Measurements from ENCODE around the gene MBNL2. TPM values are rescaled to one million over a fixed set of nuclear protein-coding genes. Genes with fewer than 3 reads are reported as not detected.
A peak's percentile ranks its signal among the peaks of the same experiment; 100 is the strongest.

MBNL2 gene
- total and polyA plus RNA-seq, 2 of the 13 experiments (the other 11 are each of a cell fraction or from before 2014, with no cell fraction given), result 30.8 to 59.0 TPM

- H3K27ac ChIP-seq (ENCODE audit: extremely low read length, insufficient read depth, low read length), result no peak overlapping the region
- FAIRE-seq (no peak), ATAC-seq (peak; percentile 38; the same call in 1 of the 3 replicates), DNase-seq (ENCODE audit: low spot score) (no peak)
- in situ Hi-C loops (cut with HindIII; ENCODE audit: extremely low pct_ligation_motif_present, low pct_unique_long_range_greater_than_20kb) (no loop called here), intact Hi-C loops (cut with micrococcal nuclease; ENCODE audit: unreplicated experiment) (no loop called here)
- POLR2A ChIA-PET, result no interaction called here
- no peak overlapping the region for H3K4me2 ChIP-seq (ENCODE audit: low read depth, low read length)
- H4K20me1 ChIP-seq (ENCODE audit: insufficient read depth, low read length), result peaks cover 7% of the 10 kb centered on the region; the same call in 1 of the 2 replicates
- H3K4me1 ChIP-seq (ENCODE audit: insufficient read depth, low read length), result no peaks in the 10 kb centered on the region
- no peak overlapping the region for H2AFZ ChIP-seq (ENCODE audit: low read length)
- no peak overlapping the region for H3K9ac ChIP-seq (ENCODE audit: insufficient read depth, low read depth, low read length)
- H3K36me3 ChIP-seq (replicated peaks in 1 of 2; ENCODE audit: control insufficient read depth in 1 of 2, insufficient read depth in 2 of 2, low read length in 2 of 2), result peaks cover 13 to 73% of the 10 kb centered on the region in 2 experiments
- TF ChIP-seq ZNF557 (CRISPR knock-in tag; IDR thresholded peaks at IDR 0.05), result no peak
- TF ChIP-seq HNRNPUL1 (IDR thresholded peaks at IDR 0.05; ENCODE audit: low read depth, low read length), result no peak
- no peak for TF ChIP-seq ZNF547 (CRISPR knock-in tag; IDR thresholded peaks at IDR 0.05)
- no peak for TF ChIP-seq TBX2 (CRISPR knock-in tag; IDR thresholded peaks at IDR 0.05; ENCODE audit: borderline replicate concordance)
- TF ChIP-seq HMG20A (CRISPR knock-in tag; IDR thresholded peaks at IDR 0.05; ENCODE audit: borderline replicate concordance), result no peak
- no TSS peak for BruUV-seq (replicated peaks)
- H3K27me3 ChIP-seq (ENCODE audit: control insufficient read depth in 1 of 2, insufficient read depth in 2 of 2, low read length in 2 of 2), result no peaks in the 10 kb centered on the region
- H3K9me3 ChIP-seq (ENCODE audit: low read length), result no peaks in the 10 kb centered on the region
- no peak overlapping the region for H3K4me3 ChIP-seq (replicated peaks in 1 of 3; ENCODE audit: insufficient read depth in 1 of 3, low read depth in 2 of 3, low read length in 3 of 3)
- H3K79me2 ChIP-seq (ENCODE audit: insufficient read depth, low read length), result no peaks in the 10 kb centered on the region
- CTCF ChIA-PET (ENCODE audit: low intra/inter-chr PET ratio, low total read pairs), result no interaction called here
- WGBS (ENCODE audit: low lambda C conversion rate), result 95% methylated on average over 5 of the region's 5 CpGs
Observed at GRCh38 chr13:97387485-97387839, 165.3 kb downstream of the MBNL2 start.

DNA sequence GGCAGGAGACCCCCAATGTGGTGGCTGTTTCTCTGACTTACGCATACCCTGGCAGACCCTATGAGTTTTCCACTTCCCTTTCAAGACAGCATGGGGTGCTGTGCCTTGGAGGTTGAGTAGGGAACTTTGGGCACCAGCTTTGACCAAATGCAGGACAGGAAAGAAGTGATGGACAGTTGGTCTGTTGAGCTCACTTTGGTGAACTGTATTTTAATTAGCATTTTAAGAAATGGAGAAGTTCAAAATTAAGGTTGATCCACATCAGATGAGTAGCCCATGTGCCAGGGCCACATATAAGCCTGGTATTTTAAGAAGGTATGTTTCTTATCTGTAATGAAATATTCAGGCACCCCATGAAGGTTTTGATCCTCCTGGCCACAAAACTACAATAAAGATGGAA is 165.8 kb downstream of the MBNL2 start:
- POLR2A ChIA-PET, result no interaction called here
- peaks cover 7% of the 10 kb centered on the region; the same call in 1 of the 2 replicates for H4K20me1 ChIP-seq (ENCODE audit: insufficient read depth, low read length)
- TF ChIP-seq ZNF160 (CRISPR knock-in tag; IDR thresholded peaks at IDR 0.05) (no peak), RAD51 (IDR thresholded peaks at IDR 0.05; ENCODE audit: borderline replicate concordance) (no peak), RBM22 (optimal IDR thresholded peaks at IDR 0.05; ENCODE audit: low read length) (peak; percentile 48), ZXDC (CRISPR knock-in tag; IDR thresholded peaks at IDR 0.05) (no peak), CCDC6 (CRISPR knock-in tag; IDR thresholded peaks at IDR 0.05) (no peak), ZNF557 (CRISPR knock-in tag; IDR thresholded peaks at IDR 0.05) (no peak), ZNF546 (CRISPR knock-in tag; conservative IDR thresholded peaks at IDR 0.05) (no peak), ZNF788 (CRISPR knock-in tag; IDR thresholded peaks at IDR 0.05; ENCODE audit: borderline replicate concordance) (no peak)
- H3K79me2 ChIP-seq (ENCODE audit: insufficient read depth, low read length), result no peaks in the 10 kb centered on the region
- no peak overlapping the region for H2AFZ ChIP-seq (ENCODE audit: low read length)
- H3K9ac ChIP-seq (ENCODE audit: insufficient read depth, low read depth, low read length), result no peak overlapping the region
- no peaks in the 10 kb centered on the region for H3K9me3 ChIP-seq (ENCODE audit: low read length)
- CTCF ChIA-PET (ENCODE audit: low intra/inter-chr PET ratio, low total read pairs), result no interaction called here
- H3K27ac ChIP-seq (ENCODE audit: extremely low read length, insufficient read depth, low read length), result no peak overlapping the region
- in situ Hi-C loops (cut with HindIII; ENCODE audit: extremely low pct_ligation_motif_present, low pct_unique_long_range_greater_than_20kb) (no loop called here), intact Hi-C loops (cut with micrococcal nuclease; ENCODE audit: unreplicated experiment) (no loop called here)
- H3K4me3 ChIP-seq (replicated peaks in 1 of 3; ENCODE audit: insufficient read depth in 1 of 3, low read depth in 2 of 3, low read length in 3 of 3), result no peak overlapping the region
- no peak for FAIRE-seq
- DNase-seq (ENCODE audit: low spot score), result no peak
- peaks cover 13 to 68% of the 10 kb centered on the region in 2 experiments for H3K36me3 ChIP-seq (replicated peaks in 1 of 2; ENCODE audit: control insufficient read depth in 1 of 2, insufficient read depth in 2 of 2, low read length in 2 of 2)
- no peaks in the 10 kb centered on the region for H3K4me1 ChIP-seq (ENCODE audit: insufficient read depth, low read length)
- no peak overlapping the region for H3K4me2 ChIP-seq (ENCODE audit: low read depth, low read length)
- 92% methylated on average over 1 of the region's 1 CpG for WGBS (ENCODE audit: low lambda C conversion rate)
- BruUV-seq (replicated peaks), result no TSS peak
- no peak for ATAC-seq
- H3K27me3 ChIP-seq (ENCODE audit: control insufficient read depth in 1 of 2, insufficient read depth in 2 of 2, low read length in 2 of 2), result no peaks in the 10 kb centered on the region
